ENCODE data around the gene PSMC3. TPM values are rescaled to one million over a fixed set of nuclear protein-coding genes. Genes with fewer than 3 reads are reported as not detected.
A peak's percentile ranks its signal among the peaks of the same experiment; 100 is the strongest.

PSMC3 gene
- total RNA-seq, 1 experiment from 2014 or later = 179 TPM

DNA sequence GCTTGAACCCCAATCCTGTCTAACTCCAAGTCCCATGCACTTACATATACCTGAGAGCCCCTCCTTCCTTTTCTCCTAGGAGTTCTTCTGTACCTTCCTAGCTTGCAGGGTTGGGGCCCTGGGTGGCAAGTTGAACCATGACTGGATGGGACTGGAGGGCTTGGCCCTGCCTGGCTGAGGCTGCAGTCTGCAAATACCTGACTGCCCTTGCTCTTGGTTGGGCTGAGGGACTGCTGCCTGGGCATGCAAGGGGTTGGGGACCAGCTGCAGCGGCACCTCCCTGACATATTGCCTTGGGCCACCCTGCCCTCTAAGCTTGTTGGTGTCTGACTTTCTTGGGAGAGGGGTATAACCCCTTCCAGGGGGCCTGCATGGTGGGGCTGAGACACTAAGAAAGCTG, 27.7 kb downstream of the PSMC3 start:
- H4K5ac ChIP-seq (ENCODE audit: insufficient read length, low read depth, low read length) = no peak overlapping the region
- H2AFZ ChIP-seq (ENCODE audit: low read length) = no peak overlapping the region
- H2BK5ac ChIP-seq (ENCODE audit: insufficient read length, low read length) = no peak overlapping the region
- no peaks in the 10 kb centered on the region for H3K9me3 Mint-ChIP-seq
- H3K18ac ChIP-seq (ENCODE audit: insufficient read length, low read depth, low read length) = no peak overlapping the region
- no peaks in the 10 kb centered on the region; the same call in 1 of the 2 replicates for H3K27me3 Mint-ChIP-seq (ENCODE audit: low read depth)
- no peaks in the 10 kb centered on the region for H3K27me3 ChIP-seq (ENCODE audit: insufficient read depth, low read length)
- no peak overlapping the region for H3K9ac ChIP-seq (ENCODE audit: extremely low read depth, insufficient read length, low read length)
- no peak overlapping the region for H2BK20ac ChIP-seq (ENCODE audit: low read depth, low read length, poor library complexity, severe bottlenecking)
- peak overlapping the region in 1 of 2 experiments; percentile 47; a peak in 3 of 5 replicates for H3K4me3 Mint-ChIP-seq
- no peaks in the 10 kb centered on the region for H3K9me3 ChIP-seq (ENCODE audit: control insufficient read depth, low read depth, low read length)
- no peak overlapping the region for H4K8ac ChIP-seq (replicated peaks; ENCODE audit: insufficient read length, low read depth, low read length)
- TF ChIP-seq, protein P1, sequence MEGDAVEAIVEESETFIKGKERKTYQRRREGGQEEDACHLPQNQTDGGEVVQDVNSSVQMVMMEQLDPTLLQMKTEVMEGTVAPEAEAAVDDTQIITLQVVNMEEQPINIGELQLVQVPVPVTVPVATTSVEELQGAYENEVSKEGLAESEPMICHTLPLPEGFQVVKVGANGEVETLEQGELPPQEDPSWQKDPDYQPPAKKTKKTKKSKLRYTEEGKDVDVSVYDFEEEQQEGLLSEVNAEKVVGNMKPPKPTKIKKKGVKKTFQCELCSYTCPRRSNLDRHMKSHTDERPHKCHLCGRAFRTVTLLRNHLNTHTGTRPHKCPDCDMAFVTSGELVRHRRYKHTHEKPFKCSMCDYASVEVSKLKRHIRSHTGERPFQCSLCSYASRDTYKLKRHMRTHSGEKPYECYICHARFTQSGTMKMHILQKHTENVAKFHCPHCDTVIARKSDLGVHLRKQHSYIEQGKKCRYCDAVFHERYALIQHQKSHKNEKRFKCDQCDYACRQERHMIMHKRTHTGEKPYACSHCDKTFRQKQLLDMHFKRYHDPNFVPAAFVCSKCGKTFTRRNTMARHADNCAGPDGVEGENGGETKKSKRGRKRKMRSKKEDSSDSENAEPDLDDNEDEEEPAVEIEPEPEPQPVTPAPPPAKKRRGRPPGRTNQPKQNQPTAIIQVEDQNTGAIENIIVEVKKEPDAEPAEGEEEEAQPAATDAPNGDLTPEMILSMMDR (conservative IDR thresholded peaks at IDR 0.05) = no peak
- H3K4me1 ChIP-seq (ENCODE audit: insufficient read depth, low read length) = peaks cover 3% of the 10 kb centered on the region
- no peaks in the 10 kb centered on the region for H3K79me1 ChIP-seq (ENCODE audit: insufficient read depth, low read depth, low read length, poor library complexity, severe bottlenecking)
- no peak overlapping the region; the same call in 1 of the 2 replicates for H3K14ac ChIP-seq (ENCODE audit: insufficient read depth, low read length)
- no peak overlapping the region for H2AK5ac ChIP-seq (ENCODE audit: insufficient read length, low read length)
- peak overlapping the region in 1 of 3 experiments; percentile 83; a peak in 2 of 7 replicates for H3K27ac Mint-ChIP-seq
- H3K4me1 Mint-ChIP-seq = peaks cover 27 to 35% of the 10 kb centered on the region in 2 experiments
- H3K36me3 Mint-ChIP-seq (ENCODE audit: insufficient read depth in 1 of 3, low read depth in 3 of 3) = no peaks in the 10 kb centered on the region
- no peak overlapping the region for H3K23ac ChIP-seq (ENCODE audit: insufficient read length, low read depth, low read length)
- H3K23me2 ChIP-seq (ENCODE audit: insufficient read length, low read depth, low read length, poor library complexity, severe bottlenecking) = peaks cover 4% of the 10 kb centered on the region
- peak; percentile 35 for DNase-seq
- H3K4ac ChIP-seq (ENCODE audit: low read depth, low read length) = no peak overlapping the region
- no CpG with 5 or more reads among the region's 1 CpG for WGBS (ENCODE audit: extremely low coverage, insufficient read length, low lambda C conversion rate)
- H2BK15ac ChIP-seq (ENCODE audit: low read depth, low read length) = no peak overlapping the region
- H3K4me2 ChIP-seq (ENCODE audit: insufficient read depth, insufficient read length, low read length) = no peak overlapping the region
- no peak overlapping the region for H3K56ac ChIP-seq (ENCODE audit: insufficient read length, low read depth, low read length)
- no peak overlapping the region for H4K91ac ChIP-seq (ENCODE audit: insufficient read length, low read depth, low read length)
- H2BK120ac ChIP-seq (ENCODE audit: low read depth, low read length, poor library complexity, severe bottlenecking) = no peak overlapping the region
- H3T11ph ChIP-seq (ENCODE audit: low read length) = no peak overlapping the region
- no peaks in the 10 kb centered on the region for H3K79me2 ChIP-seq (ENCODE audit: insufficient read depth, low read length)
- no peak overlapping the region for H2BK12ac ChIP-seq (ENCODE audit: insufficient read length, low read depth, low read length)
- no peaks in the 10 kb centered on the region for H4K20me1 ChIP-seq (ENCODE audit: control insufficient read depth, insufficient read depth, insufficient read length)
- H3K27ac ChIP-seq (ENCODE audit: insufficient read length, low read depth, low read length) = no peak overlapping the region
